Upper lobe of left lung (tissue), 4 donors: ENCODE data around the gene AHNAK.

ENCODE experiments used
- POLR2A ChIP-seq, 4 donors: fragments of 450-650 bp; IDR thresholded peaks; one replicate each; pipeline ENCODE4 v1.5.1; 2016 to 2017; ENCODE audit warnings: antibody characterized with exemption in 4 of 4, mild to moderate bottlenecking in 2 of 4
- TF ChIP-seq, protein P1 (sequence below), 6 experiments: fragments of 450-650 bp in 4 of 6; fragments of 200-600 bp in 2 of 6; sonication (generic) in 2 of 6; IDR thresholded peaks; one replicate each; pipeline ENCODE4 v1.5.1; 2016 to 2019; ENCODE audit warnings: antibody characterized with exemption in 6 of 6

GRCh38 chr11:62393061-62393611 is 153.5 kb downstream of the AHNAK start:
- TF ChIP-seq, protein P1, sequence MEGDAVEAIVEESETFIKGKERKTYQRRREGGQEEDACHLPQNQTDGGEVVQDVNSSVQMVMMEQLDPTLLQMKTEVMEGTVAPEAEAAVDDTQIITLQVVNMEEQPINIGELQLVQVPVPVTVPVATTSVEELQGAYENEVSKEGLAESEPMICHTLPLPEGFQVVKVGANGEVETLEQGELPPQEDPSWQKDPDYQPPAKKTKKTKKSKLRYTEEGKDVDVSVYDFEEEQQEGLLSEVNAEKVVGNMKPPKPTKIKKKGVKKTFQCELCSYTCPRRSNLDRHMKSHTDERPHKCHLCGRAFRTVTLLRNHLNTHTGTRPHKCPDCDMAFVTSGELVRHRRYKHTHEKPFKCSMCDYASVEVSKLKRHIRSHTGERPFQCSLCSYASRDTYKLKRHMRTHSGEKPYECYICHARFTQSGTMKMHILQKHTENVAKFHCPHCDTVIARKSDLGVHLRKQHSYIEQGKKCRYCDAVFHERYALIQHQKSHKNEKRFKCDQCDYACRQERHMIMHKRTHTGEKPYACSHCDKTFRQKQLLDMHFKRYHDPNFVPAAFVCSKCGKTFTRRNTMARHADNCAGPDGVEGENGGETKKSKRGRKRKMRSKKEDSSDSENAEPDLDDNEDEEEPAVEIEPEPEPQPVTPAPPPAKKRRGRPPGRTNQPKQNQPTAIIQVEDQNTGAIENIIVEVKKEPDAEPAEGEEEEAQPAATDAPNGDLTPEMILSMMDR (IDR thresholded peaks at IDR 0.05): no peak
- TF ChIP-seq POLR2A (IDR thresholded peaks at IDR 0.05): no peak
